ENCODE data around the gene MRPL52.

- TF ChIP-seq POLR2AphosphoS5 (IDR thresholded peaks at IDR 0.05; ENCODE audit: low read depth, low read length) (no peak; the same call in 1 of the 2 replicates), POLR2A (IDR thresholded peaks at IDR 0.05; ENCODE audit: low read depth, low read length) (no peak), TAF1 (IDR thresholded peaks at IDR 0.05; ENCODE audit: borderline replicate concordance, low read depth, low read length) (no peak)
Observed at GRCh38 chr14:22875748-22876319, 46.1 kb downstream of the MRPL52 start.
